Peyer's patch (tissue), 4 donors: ENCODE data around the gene CAB39L.

Experiments used
- CTCF ChIP-seq, 6 experiments: fragments of 450-650 bp in 4 of 6; fragments of 200-600 bp in 2 of 6; sonication (generic) in 1 of 6; IDR thresholded peaks; one replicate each; pipeline ENCODE4 v1.5.1; 2017 to 2019; ENCODE audit warnings: antibody characterized with exemption in 6 of 6, mild to moderate bottlenecking in 3 of 6, moderate library complexity in 1 of 6
- POLR2A ChIP-seq, 2 donors: fragments of 450-650 bp; IDR thresholded peaks; one replicate each; pipeline ENCODE4 v1.5.1; 2017; ENCODE audit warnings: antibody characterized with exemption in 2 of 2, mild to moderate bottlenecking in 2 of 2, moderate library complexity in 2 of 2

GRCh38 chr13:49441312-49441711 lies 2.6 kb downstream of the CAB39L start:
- TF ChIP-seq CTCF (IDR thresholded peaks at IDR 0.05) (no peak), POLR2A (IDR thresholded peaks at IDR 0.05) (no peak)
